HL-60/S4 treated with phorbol 12-myristate 13-acetate at 8.2 ng/mL for 4 days and 3 days (cell line): ENCODE measurements around the gene SDC3.

Experiments
- in situ Hi-C: fragments of 300-500 bp; cut with MboI; formaldehyde crosslinking; loops from 2 replicates; pipeline ENCODE4 v1.15.0; 2022; ENCODE audit warnings: low sequenced_read_pairs

Gene SDC3

GRCh38 chr1:30890502-30891226 is 17.9 kb downstream of the SDC3 start:
- in situ Hi-C loops, result no loop called here

GRCh38 chr1:30889511-30889910 is 19.0 kb downstream of the SDC3 start:
- in situ Hi-C loops, result no loop called here

GRCh38 chr1:30888975-30889374 is 19.6 kb downstream of the SDC3 start:
- in situ Hi-C loops, result no loop called here

GRCh38 chr1:30888391-30888790 is 20.2 kb downstream of the SDC3 start:
- in situ Hi-C loops, result no loop called here

- in situ Hi-C loops, result no loop called here
Measured at GRCh38 chr1:30887485-30888315, 20.9 kb downstream of the SDC3 start.

GRCh38 chr1:30886710-30887428 is 21.7 kb downstream of the SDC3 start:
- in situ Hi-C loops, result no loop called here

GRCh38 chr1:30885570-30886522 is 22.7 kb downstream of the SDC3 start:
- in situ Hi-C loops, result no loop called here

GRCh38 chr1:30884723-30885122 is 23.8 kb downstream of the SDC3 start:
- in situ Hi-C loops, result no loop called here

GRCh38 chr1:30883389-30884172 is 25.0 kb downstream of the SDC3 start:
- in situ Hi-C loops, result no loop called here

GRCh38 chr1:30882678-30883388 is 25.7 kb downstream of the SDC3 start:
- in situ Hi-C loops, result no loop called here

- in situ Hi-C loops, result no loop called here
Measured at GRCh38 chr1:30881319-30882181, 27.0 kb downstream of the SDC3 start.

- in situ Hi-C loops, result no loop called here
Measured at GRCh38 chr1:30880678-30881318, 27.8 kb downstream of the SDC3 start.

GRCh38 chr1:30879940-30880677 is 28.4 kb downstream of the SDC3 start:
- in situ Hi-C loops, result no loop called here

GRCh38 chr1:30879126-30879786 is 29.3 kb downstream of the SDC3 start:
- in situ Hi-C loops, result no loop called here

GRCh38 chr1:30878559-30878958 is 30.0 kb downstream of the SDC3 start:
- in situ Hi-C loops, result no loop called here

GRCh38 chr1:30878016-30878415 is 30.5 kb downstream of the SDC3 start:
- in situ Hi-C loops, result no loop called here
